ENCODE data around the gene CHCHD1. TPM values are rescaled to one million over a fixed set of nuclear protein-coding genes. Genes with fewer than 3 reads are reported as not detected.
"Not testable (repeated sequence)": the region's sequence is repeated elsewhere in the genome, so short reads cannot be mapped to it uniquely, and the experiment has no call there.

CHCHD1 gene
- total and polyA plus RNA-seq, 4 donors, result 13.2 to 58.9 (median 21.9) TPM

DNA sequence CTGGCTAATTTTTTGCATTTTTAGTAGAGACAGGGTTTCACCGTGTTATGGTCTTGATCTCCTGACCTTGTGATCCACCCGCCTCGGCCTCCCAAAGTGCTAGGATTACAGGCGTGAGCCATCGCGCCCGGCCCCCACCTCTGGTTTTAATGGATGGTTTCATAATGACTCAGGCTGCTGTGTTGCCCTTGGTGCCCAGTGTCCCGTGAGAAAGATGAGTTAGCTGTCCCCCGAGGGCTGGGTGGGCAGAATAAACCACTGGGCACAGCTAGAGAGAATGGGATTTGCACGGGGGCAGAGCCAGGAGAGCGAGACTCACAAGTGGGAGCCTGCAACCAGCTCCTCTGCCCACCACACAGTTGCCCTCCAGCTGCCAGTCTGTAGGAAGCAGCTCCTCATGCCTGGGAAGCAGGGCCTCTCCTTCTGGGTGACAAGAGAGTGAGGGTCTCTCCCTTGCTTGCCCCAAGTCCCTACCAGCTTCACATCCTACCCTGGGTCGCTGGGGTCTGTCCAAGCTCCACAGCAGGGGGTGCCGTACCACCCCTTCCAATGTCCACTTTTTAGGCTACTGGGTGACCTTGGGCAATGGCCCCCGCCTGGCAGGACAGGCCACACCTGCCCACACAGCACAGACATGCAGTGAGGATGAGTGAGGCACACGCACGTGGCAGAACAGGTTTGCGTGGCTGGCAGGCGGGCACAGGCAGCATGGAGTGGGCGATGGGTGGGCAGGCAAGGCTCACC is 45.7 kb downstream of the CHCHD1 start:
- Histone ChIP-seq H3K9me3 (ENCODE audit: control insufficient read depth, low read length) (no peaks in the 10 kb centered on the region), H3K27me3 (ENCODE audit: control insufficient read depth in 1 of 2, insufficient read depth in 2 of 2, low read length in 1 of 2) (no peaks in the 10 kb centered on the region), H3K36me3 (ENCODE audit: control insufficient read depth in 1 of 2, insufficient read depth in 2 of 2, low read length in 1 of 2) (peaks cover 2 to 12% of the 10 kb centered on the region in 2 donors), H3K4me3 (ENCODE audit: low read length in 2 of 2) (no peak overlapping the region), H3K27ac (ENCODE audit: low read depth in 1 of 2, low read length in 2 of 2) (no peak overlapping the region), H3K4me1 (ENCODE audit: control insufficient read depth in 1 of 2, insufficient read depth in 2 of 2, low read length in 2 of 2) (no peaks in the 10 kb centered on the region)
- no peak for ATAC-seq (ENCODE audit: low FRiP score)
- DNase-seq, result no peak
- WGBS, 2 donors, result 91 to 93% methylated on average over 19 of the region's 19 CpGs
- intact Hi-C loops (cut with DNase I), result no loop called here

GRCh38 chr10:73828161-73828560 is 46.3 kb downstream of the CHCHD1 start:
- ATAC-seq (ENCODE audit: low FRiP score) (no peak), DNase-seq (no peak)
- Histone ChIP-seq H3K27ac (ENCODE audit: low read depth in 1 of 2, low read length in 2 of 2) (no peak overlapping the region), H3K9me3 (ENCODE audit: control insufficient read depth, low read length) (no peaks in the 10 kb centered on the region), H3K36me3 (ENCODE audit: control insufficient read depth in 1 of 2, insufficient read depth in 2 of 2, low read length in 1 of 2) (peaks cover 2 to 12% of the 10 kb centered on the region in 2 donors), H3K27me3 (ENCODE audit: control insufficient read depth in 1 of 2, insufficient read depth in 2 of 2, low read length in 1 of 2) (no peaks in the 10 kb centered on the region), H3K4me3 (ENCODE audit: low read length in 2 of 2) (no peak overlapping the region), H3K4me1 (ENCODE audit: control insufficient read depth in 1 of 2, insufficient read depth in 2 of 2, low read length in 2 of 2) (no peaks in the 10 kb centered on the region)
- 86 to 91% methylated on average over 6 of the region's 6 CpGs for WGBS, 2 donors
- intact Hi-C loops (cut with DNase I), result no loop called here

DNA sequence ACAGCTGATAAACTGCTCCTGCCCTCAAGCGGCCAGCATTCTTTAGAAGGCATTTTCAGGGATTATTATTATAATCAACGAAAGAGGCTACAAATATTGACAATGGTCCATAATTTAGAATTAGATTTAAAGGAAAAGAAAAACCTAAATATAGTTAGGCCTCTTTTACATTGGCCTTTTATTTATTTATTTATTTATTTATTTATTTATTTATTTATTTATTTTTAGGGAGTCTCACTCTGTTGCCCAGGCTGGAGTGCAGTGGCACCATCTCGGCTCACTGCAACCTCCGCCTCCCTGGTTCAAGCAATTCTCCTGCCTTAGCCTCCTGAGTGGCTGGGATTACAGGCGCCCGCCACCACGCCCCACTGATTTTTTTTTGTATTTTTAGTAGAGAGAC is 47.2 kb downstream of the CHCHD1 start:
- H3K4me1 ChIP-seq (ENCODE audit: control insufficient read depth in 1 of 2, insufficient read depth in 2 of 2, low read length in 2 of 2); ATAC-seq (ENCODE audit: low FRiP score); intact Hi-C loops (cut with DNase I); H3K27me3 ChIP-seq (ENCODE audit: control insufficient read depth in 1 of 2, insufficient read depth in 2 of 2, low read length in 1 of 2); DNase-seq; H3K27ac ChIP-seq (ENCODE audit: low read depth in 1 of 2, low read length in 2 of 2); H3K4me3 ChIP-seq (ENCODE audit: low read length in 2 of 2); H3K9me3 ChIP-seq (ENCODE audit: control insufficient read depth, low read length): not testable (repeated sequence)
- H3K36me3 ChIP-seq (ENCODE audit: control insufficient read depth in 1 of 2, insufficient read depth in 2 of 2, low read length in 1 of 2), result peaks cover 2 to 12% of the 10 kb centered on the region in 2 donors
- 90 to 91% methylated on average over 7 of the region's 7 CpGs for WGBS, 2 donors

Other genes with a start within 250 kb of the CHCHD1 start
- 10 to 100 TPM; 32.6 to 45.7 TPM for gene USP54, start 190.7 kb upstream of the CHCHD1 start, total RNA-seq
- 1 to 10 TPM; 1.9 to 6.1 TPM for gene USP54, start 190.7 kb upstream of the CHCHD1 start, polyA plus RNA-seq
- 10 to 100 TPM in 1 of 2 donors, 1 to 10 TPM in 1; 3.2 to 13.1 TPM for gene MYOZ1, start 140.6 kb upstream of the CHCHD1 start, total RNA-seq
- gene MYOZ1, start 140.6 kb upstream of the CHCHD1 start, polyA plus RNA-seq, result 1 to 10 TPM; 6.6 to 6.9 TPM
- gene SYNPO2L, start 126.0 kb upstream of the CHCHD1 start, total RNA-seq, result under 1 TPM; 0.13 to 0.18 TPM
- under 1 TPM in 1 of 2 donors, not detected in 1; 0.63 TPM for gene SYNPO2L, start 126.0 kb upstream of the CHCHD1 start, polyA plus RNA-seq
- 10 to 100 TPM in 1 of 2 donors, 1 to 10 TPM in 1; 8.1 to 13.2 TPM for gene AGAP5, start 83.9 kb upstream of the CHCHD1 start, total RNA-seq
- gene AGAP5, start 83.9 kb upstream of the CHCHD1 start, polyA plus RNA-seq, result 1 to 10 TPM; 1.5 to 5.4 TPM
- 10 to 100 TPM; 61.4 to 69.3 TPM for gene SEC24C, start 37.7 kb upstream of the CHCHD1 start, total RNA-seq
- gene SEC24C, start 37.7 kb upstream of the CHCHD1 start, polyA plus RNA-seq, result 10 to 100 TPM; 13.5 to 49.4 TPM
- 100 to 1,000 TPM; 116 to 137 TPM for gene ZSWIM8, start 3.6 kb downstream of the CHCHD1 start, total RNA-seq
- gene ZSWIM8, start 3.6 kb downstream of the CHCHD1 start, polyA plus RNA-seq, result 100 to 1,000 TPM in 1 of 2 donors, 10 to 100 TPM in 1; 75.1 to 314 TPM
- 10 to 100 TPM; 31.9 to 55.6 TPM for gene NDST2, start 29.6 kb downstream of the CHCHD1 start, total RNA-seq
- 10 to 100 TPM in 1 of 2 donors, 1 to 10 TPM in 1; 2.1 to 23.2 TPM for gene NDST2, start 29.6 kb downstream of the CHCHD1 start, polyA plus RNA-seq
- 10 to 100 TPM; 70.6 to 76.7 TPM for gene CAMK2G, start 92.5 kb downstream of the CHCHD1 start, total RNA-seq
- 10 to 100 TPM; 37.1 to 70.9 TPM for gene CAMK2G, start 92.5 kb downstream of the CHCHD1 start, polyA plus RNA-seq
- gene PLAU, start 129.1 kb downstream of the CHCHD1 start, total RNA-seq, result 10 to 100 TPM; 33.6 to 35.4 TPM
- gene PLAU, start 129.1 kb downstream of the CHCHD1 start, polyA plus RNA-seq, result 10 to 100 TPM in 1 of 2 donors, 1 to 10 TPM in 1; 9.6 to 13.6 TPM
- gene VCL, start 216.1 kb downstream of the CHCHD1 start, total RNA-seq, result 100 to 1,000 TPM; 312 to 499 TPM
- 100 to 1,000 TPM in 1 of 2 donors, 10 to 100 TPM in 1; 31.6 to 147 TPM for gene VCL, start 216.1 kb downstream of the CHCHD1 start, polyA plus RNA-seq